GM18517 (cell line): ENCODE results near the gene NR3C1.

Experiments used
- ATAC-seq: cut with Tn5 transposase; IDR thresholded peaks from one replicate; pipeline ENCODE4 v1.9.1; 2021; ENCODE audit warnings: mild to moderate bottlenecking, moderate library complexity; ENCODE audit not compliant: unreplicated experiment

Gene NR3C1

DNA sequence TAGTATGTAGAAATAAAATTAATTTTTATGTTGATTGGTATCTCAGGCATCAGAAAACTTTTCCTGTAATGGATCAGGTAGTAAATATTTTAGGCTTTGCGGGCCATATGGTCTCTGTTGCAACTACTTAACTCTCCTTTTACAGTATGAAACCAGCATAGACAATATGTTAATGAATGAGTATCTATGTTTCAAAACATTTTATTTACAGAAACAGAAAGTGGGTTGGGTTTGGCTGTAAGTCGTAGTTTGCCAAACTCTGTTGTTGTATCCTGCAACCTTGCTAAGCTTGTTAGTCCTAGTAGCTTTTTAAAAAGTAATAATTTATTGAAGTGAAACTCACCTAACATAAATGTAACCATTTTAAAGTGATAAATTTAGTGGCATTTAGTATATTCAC, 132.1 kb downstream of the NR3C1 start:
- ATAC-seq: peak; percentile 83

DNA sequence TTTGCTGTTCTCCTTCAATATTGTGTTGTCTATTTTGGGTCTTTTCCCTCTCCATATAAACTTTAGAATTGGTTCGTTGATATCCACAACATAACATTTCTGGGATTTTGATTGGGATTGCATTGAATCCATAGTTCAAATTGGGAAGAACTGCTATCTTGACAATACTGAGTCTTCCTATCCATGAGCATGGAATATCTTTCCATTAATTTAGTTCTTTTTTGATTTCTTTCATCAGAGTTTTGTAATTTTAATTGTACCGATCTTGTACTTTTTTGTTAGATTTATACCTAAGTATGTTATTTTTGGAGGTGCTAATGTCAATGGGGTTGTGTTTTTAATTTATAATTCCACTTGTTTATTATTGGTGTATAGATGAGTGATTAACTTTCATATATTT, 135.1 kb downstream of the NR3C1 start:
- ATAC-seq: no peak

DNA sequence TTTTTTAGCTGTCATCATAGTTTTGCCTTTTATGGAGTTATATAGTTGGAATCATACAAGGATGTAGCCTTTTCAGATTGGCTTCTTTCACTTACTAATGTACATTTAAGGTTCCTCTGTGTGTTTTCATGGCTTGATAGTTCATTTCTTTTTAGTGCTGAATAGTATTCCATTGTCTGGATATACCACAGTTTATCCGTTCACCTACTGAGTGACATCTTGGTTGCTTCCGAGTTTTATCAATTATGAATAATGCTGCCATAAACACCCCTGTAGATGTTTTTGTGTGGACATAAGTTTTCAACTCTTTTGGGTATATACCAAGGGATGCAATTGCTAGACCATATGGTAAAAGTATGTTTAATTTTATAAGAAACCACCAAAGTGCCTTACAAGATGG, 136.3 kb downstream of the NR3C1 start:
- ATAC-seq: no peak

DNA sequence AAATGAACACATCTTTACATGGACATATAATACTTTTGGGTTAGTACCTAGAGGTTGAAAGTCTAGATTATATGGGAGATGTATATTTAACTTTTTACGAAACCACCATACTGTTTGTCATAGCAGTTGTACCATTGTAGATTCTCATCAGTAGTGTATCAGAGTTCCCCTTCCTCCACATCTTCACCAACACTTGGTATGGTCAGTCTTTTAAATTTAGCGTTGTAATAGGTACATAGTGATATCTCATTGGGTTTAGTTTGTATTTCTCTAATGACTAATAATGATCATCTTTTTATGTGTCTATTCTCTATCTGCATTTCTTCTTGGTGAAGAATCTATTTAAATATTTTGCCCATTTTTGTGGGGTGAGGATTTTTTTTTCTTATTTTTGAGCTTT, 137.5 kb downstream of the NR3C1 start:
- no peak for ATAC-seq

DNA sequence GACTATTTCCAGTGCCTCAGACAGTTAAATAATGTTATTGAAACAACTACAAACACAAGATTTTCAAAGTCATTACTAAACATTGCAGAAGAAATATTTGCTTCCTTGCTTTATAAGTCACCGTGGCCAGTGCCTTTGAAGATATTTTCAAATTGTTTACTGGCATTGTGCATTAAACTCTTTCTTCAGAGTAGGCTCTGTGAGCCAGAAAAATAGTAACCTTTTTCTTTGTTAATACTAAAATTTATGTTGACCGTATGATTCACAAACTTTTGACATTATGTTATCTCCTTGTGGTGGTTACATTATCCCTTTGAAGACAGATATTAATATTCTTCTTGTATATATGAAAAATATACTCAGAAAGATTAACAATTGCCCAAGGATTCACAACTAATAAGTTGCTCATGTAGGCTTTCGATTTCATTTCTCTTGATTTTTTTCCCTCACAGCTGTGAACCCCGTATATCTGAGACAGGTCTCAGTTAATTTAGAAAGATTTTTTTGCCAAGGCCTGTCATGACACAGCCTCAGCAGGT, 140.1 kb downstream of the NR3C1 start:
- no peak for ATAC-seq

DNA sequence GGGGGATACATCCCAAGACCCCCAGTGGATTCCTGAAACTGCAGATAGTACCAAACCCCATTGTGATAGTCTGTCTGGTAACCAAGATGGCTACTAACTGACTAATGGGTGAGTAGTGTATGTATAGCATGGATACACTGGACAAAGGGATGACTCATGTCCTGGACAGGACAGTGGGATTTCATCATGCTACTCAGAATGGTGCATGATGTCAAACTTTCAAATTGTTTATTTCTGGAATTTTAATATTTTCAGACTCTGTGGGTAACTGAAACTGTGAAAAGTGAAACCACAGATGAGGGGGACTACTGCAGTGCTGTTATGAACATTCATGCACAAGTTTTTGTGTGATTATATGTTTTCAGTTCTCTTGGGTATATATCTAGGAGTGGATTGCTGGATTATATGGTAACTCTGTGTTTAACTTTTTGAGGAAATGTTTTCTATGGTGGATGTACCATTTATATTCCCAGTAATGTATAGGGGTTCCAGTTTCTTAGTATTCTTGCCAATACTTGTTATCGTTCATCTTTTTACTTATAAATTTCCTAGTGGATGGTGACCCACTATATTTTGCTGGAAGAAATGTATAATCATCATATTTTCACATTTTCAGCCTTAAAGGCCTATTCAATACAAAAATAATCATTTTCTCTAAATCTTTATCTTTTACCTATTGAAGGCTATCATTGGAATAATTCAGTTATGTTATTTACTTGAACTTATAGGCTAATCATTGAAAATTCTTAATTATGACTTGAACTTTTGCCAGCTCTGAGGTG, 140.9 kb downstream of the NR3C1 start:
- peak; percentile 80 for ATAC-seq

DNA sequence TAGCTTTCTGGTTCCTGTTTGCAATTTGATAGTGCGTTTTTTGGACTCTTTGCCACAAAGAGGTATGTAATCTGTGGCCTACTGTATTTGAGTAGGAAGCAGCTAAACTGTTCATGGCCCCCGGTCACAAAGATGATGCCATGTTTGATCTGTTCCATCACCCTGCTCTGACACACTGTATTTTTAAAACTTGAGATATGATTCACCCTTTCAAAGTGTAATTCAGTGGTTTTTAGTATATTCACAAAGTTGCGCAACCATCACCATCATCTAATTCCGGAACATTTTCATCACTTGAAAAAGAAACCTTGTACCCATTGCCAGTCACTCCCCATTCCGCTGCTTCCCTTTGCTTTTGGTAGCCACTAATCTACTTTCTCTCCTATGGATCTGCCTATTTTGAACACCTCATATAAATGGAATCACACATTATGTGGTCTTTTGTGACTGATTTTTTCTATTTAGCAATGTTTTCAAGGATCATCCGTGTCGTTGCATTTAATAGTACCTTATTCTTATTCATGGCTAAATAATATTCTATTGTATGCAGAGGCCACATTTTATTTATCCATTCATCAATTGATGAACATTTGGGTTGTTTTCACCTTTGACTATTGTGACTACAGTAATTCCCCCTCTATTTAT, 141.6 kb downstream of the NR3C1 start:
- no peak for ATAC-seq

DNA sequence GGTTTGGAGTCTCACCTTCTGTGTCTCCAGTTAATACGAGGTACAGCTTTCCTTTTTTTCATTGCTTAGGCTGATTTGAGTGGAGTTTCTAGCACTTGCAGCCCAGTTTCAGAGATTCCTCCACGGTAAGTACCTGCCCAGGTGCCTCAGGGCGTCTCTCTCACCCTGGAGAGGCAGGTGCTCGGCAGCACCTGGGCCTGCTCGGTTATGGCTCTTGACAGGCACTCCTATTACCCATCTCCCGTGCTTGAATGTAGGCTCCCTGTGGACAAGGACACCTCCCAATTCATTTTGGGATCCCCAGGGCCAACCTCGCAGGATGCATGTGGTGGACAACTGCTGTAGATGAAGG, 144.3 kb downstream of the NR3C1 start:
- no peak for ATAC-seq

DNA sequence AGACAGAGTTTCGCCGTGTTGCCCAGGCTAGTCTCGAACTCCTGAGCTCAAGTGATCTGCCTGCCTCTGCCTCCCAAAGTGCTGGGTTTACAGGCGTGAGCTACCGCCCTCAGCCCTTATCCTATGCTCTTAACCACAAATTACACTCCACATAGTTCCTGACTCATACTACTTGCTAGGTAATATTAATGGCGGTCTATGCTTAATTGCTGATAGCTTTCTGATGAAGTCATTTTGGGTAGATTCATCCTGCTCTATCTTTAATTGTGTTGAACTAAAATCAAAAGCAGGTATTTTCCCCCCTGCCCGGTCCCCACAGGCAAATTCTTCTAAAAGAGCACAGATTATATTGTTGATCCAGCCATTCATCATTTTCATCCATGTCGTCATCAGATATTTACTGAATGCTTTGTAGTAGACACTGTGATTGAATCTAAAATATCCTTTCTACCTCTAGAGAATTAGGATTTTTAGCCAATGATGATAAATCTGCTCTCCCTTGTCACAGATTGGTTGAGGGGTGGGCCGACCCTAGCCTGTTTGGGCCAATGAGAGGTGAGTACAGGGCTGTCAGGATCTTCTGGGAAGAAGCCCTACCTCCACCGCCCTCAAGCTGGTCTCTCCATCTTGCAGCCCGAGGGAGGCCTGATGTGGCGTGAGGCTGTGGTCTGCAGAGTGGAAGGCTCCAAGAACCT, 144.8 kb downstream of the NR3C1 start:
- ATAC-seq: no peak

DNA sequence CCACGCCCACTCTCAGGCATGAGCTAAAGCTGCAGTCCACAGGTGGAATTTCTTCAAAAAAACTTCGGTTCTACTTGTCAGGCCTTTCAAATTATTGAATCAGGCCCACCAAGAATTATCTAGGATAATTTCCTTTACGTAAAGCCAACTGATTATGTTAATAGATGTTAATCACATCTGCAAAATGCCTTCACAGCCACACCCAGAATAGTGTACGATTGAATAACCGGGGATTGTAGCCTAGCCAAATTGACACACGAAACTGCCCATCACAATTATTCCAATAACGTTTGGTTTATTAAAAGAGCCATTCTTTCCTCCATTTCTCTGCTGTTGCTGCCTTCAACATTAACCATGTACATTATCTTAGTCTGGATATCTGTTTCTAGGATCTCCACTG, 148.7 kb downstream of the NR3C1 start:
- no peak for ATAC-seq

DNA sequence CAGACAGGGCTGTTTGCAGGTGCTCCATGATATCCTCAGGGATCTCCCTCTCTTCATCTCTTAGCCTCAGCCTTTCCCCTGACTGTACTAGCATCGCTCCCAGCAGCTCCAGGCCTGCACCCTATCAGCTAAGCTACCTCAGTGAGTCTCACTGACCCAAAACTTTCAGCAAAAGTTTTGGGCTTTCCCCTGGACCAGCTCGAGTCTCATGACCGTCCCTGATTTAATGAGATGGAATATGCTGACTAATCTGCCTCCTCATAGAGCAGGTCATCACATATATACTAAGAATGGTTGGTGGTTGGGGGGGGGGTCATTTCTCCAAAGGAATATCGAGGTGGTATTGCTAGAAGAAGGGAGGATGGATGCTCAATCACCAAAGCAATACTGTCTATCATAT, 151.5 kb downstream of the NR3C1 start:
- no peak for ATAC-seq

DNA sequence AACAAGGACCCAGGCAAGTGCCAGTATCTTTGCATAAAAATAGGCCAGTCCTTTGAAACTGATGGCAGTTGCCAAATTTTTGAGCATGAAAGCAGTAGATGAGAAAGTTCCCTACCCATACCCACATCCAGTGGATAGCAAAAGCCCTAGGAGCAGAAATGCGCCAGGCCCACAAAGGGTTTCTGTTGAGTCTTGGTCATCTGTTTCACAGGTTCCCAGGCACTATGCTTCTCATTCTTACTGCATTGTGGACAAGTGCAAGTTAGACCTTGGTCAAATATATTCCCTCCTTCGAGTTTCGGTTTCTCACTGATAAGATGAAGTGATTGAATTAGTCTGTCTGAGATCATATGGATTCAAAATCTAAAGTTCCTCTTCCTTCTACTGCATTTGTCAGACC, 152.3 kb downstream of the NR3C1 start:
- no peak for ATAC-seq

DNA sequence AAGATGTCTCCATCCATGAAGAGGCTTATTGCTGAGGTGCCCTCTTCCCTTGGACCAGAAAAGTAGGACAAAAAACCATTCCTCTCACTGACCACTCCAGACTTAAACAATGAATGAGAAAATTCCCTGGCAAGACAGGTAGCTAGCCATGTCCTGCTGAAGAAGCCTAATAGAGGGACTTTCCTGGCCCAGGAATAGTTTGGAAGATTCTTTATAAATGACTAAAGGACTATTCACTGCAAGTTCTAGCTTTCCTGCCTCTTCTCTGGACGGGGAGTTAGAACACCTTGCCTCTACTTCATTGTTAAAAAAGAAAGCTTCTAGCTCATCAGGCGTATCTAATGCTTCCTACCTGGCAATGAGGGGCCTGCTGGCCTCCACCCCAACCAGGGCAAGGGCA, 153.6 kb downstream of the NR3C1 start:
- no peak for ATAC-seq

DNA sequence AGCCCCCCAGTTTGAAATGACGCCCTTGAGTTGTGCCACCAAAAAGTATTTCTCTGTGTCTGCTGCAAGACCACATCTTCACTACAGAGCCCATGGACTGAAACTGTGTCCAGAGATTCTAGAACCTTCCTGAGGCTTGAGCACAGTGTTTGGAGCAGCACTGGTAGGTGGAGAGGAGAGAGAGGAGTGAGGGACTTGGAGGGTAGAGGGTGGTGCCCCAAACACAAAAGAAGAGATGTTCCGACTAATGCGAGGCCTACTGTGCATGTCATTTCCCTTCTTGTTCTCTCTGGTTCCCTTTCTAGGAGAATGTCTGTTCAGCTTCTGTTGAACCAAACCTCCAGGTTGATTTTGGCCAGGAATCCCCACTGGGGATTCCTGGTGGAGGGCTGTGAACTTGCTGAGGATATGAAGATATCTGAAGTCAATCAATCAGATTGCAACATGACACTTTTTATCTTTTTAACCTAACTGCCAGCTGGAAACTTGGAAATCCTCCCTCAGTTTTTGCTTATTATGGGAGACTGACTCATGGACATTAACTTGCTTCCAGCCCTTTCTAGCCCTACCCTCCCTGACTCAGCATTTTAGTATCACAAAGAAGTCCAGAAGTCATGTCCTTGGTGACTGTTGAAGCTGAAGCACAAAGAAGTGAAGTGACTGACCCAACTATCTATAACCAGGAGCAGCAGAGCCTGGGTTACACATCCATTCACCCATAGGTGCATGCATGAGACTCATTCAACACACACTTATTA, 154.5 kb downstream of the NR3C1 start:
- no peak for ATAC-seq

DNA sequence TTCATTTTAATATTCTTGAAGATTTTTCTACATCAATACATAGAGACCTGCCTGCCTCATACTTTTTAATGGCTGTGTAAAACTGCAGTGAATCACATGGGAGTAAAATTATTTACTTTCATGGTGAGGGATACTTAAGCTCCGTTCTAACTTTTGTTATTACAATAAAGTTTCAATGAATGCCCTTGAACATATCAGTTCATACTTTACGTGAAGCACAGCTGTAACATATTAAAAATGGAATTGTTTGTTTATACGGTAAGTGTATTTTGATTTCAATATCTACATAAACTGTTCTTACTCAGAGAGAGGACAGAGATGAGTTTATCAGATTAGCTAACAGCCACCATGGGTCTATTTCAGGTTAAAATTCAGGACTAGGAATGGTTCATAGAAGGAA, 155.1 kb downstream of the NR3C1 start:
- ATAC-seq: no peak

DNA sequence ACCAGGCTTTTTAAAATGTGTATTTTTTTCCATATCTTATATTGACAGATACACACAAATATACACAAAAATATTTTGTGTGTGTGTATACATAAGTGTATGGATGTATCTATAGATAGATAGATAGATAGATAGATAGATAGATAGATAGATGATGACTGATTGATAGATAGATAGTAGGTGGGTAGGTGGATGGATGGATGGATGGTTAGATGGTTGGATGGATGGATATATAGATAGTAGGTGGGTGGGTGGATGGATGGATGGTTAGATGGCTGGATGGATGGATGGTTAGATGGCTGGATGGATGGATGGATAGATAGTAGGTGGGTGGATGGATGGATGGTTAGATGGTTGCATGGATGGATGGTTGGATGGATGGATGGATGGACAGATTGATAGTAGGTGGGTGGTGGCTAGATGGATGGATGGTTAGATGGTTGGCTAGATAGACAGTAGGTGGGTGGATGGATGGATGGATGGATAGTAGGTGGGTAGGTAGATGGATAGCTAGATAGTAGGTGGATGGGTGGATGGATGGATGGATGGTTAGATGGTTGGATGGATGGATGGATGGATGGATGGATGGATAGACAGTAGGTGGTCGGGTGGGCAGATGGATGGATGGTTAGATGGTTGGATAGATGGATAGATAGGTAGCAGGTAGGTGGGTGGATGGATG, 156.2 kb downstream of the NR3C1 start:
- ATAC-seq: no peak

DNA sequence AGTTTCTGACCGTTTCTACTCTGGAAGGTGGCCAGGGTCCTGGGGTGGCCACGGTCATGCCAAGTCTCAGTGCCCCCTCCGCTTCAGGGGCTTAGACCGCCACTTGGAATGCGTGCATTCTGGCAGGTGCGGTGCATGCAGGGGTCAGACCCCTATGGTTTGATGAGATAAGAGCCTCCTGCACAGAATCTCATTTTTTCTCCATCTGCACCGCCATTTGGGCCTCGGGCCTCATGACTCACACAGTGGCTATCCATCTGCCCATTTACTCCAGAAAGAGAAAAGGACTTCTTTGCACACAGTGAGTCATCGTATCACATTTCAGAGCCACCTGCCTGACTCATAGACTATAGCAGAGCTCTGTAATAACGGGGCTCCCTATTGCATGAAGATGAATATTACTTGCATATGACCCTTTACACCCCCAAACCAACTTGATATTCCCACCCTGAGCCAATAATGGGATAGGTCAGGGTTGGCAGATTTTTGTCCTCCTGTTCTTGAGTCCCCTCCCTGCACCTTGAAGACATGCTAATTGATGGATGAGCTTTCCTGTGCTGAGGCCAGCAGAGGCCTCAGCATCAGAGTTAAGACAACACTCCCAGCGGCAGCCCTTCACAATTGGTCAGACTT, 157.4 kb downstream of the NR3C1 start:
- ATAC-seq: no peak

DNA sequence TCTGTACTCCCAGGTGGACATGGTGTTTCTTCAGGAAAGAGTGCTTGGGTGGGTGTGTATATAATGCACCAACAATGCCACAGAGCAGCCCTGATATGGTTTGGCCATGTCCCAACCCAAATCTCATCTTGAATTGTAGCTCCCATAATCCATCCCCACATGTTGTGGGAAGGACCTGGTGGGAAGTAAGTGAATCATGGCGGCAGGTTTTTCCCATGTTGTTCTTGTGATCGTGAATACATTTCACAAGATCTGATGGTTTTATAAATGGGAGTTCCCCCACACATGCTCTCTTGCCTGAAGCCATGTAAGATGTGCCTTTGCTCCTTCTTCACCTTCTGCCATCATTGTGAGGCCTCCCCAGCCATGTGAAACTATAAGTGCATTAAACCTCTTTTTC, 158.5 kb downstream of the NR3C1 start:
- ATAC-seq: no peak

DNA sequence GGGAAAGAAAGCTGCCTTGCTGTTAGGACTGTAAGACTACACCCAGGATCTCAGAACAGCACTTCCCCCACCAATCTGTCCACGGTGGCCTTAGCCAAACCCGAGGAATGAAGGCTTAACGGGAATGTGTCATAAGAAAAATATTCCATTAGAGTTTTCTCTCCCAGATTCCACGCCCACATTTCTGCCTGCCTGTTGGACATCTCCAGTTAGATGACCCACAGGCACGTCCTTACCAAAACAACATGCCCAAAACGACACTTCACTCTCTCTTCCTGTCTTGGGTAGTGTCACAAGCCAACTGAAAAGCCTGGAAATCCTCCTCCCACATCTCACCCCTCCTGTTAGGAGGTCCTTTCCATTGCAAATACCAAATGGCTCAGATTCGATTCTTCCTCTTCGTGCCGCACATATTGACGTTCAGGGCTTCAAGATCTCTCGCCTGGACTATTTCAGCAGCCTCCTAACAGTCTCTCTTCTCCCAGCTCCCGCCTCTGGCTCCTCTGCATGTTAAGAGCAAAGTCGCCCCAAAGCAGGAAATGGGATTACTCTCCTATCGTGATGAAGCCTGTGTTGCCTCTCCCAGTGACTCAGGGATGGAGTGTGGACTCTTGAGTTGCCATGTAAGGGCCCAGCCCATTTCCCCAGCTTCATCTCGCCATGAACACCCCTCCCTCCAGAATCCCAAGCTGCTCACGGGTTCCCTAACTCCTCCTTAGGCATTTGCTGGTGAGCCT, 159.3 kb downstream of the NR3C1 start:
- no peak for ATAC-seq

DNA sequence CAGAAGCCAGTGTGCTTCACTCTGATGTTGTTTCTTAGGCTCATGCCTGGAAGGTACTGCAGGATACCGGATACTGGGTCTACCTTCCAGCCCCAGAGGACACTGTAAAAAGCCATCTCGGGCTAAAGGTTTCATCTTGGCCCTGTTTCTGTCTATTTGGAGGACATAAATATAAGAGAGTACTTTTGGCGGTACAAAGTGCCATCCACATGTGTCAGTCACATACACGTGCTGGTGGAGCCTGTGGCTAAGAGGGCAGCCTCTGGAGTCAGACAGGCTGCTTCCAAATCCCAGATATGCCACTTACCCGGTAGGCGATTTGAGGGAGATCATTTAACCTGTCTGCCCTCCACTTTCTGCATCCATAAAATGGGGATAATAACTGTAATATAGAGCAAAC, 160.4 kb downstream of the NR3C1 start:
- ATAC-seq: no peak
